HepG2 (cell line): ENCODE measurements around the gene SEBOX. TPM values are rescaled to one million over a fixed set of nuclear protein-coding genes. Genes with fewer than 3 reads are reported as not detected.
A peak's percentile ranks its signal among the peaks of the same experiment; 100 is the strongest.

Experiments used
- DMAP1 ChIP-seq: IDR thresholded peaks from 2 replicates; pipeline ENCODE4 v1.6.1; 2016
- FIP1L1 ChIP-seq: fragments of 200-400 bp; formaldehyde crosslinking; IDR thresholded peaks from 2 replicates; pipeline ENCODE4 v1.6.1; 2018; ENCODE audit warnings: low read depth, mild to moderate bottlenecking, low read length, moderate library complexity, borderline replicate concordance; ENCODE audit not compliant: insufficient read depth
- FOXA1 ChIP-seq, 2 experiments: fragments of 450-650 bp in 1 of 2; sonication (generic) in 1 of 2; formaldehyde crosslinking in 1 of 2; IDR thresholded peaks; 2 replicates each; pipeline versions ENCODE4 v1.4.0 to v1.6.1; 2016 to 2020; ENCODE audit warnings: missing genetic modification reagents in 1 of 2
- IKZF4 ChIP-seq: sonication (generic); formaldehyde crosslinking; IDR thresholded peaks from 2 replicates; pipeline ENCODE4 v1.5.1; 2020; ENCODE audit warnings: borderline replicate concordance, mild to moderate bottlenecking, low read depth, missing genetic modification reagents; ENCODE audit errors: not compliant biosample characterization
- MAZ ChIP-seq, 2 experiments: sonication (generic) in 1 of 2; formaldehyde crosslinking in 1 of 2; IDR thresholded peaks; 2 replicates each; pipeline versions ENCODE4 v1.5.0 to v1.6.1; 2012 to 2020; ENCODE audit warnings: low read depth in 2 of 2, mild to moderate bottlenecking in 2 of 2, borderline replicate concordance in 1 of 2, improper control_type of control experiment in 1 of 2, low read length in 1 of 2, missing genetic modification reagents in 1 of 2, moderate library complexity in 1 of 2
- MBD4 ChIP-seq: IDR thresholded peaks from 2 replicates; pipeline ENCODE4 v1.6.1; 2012; ENCODE audit warnings: low read length, inconsistent platforms, borderline replicate concordance
- NCOA2 ChIP-seq: sonication (generic); formaldehyde crosslinking; IDR thresholded peaks from 2 replicates; pipeline ENCODE4 v1.8.0; 2022; ENCODE audit warnings: inconsistent platforms
- NRL ChIP-seq: sonication (generic); formaldehyde crosslinking; IDR thresholded peaks from 2 replicates; pipeline ENCODE4 v1.5.0; 2020; ENCODE audit warnings: missing genetic modification reagents, mild to moderate bottlenecking, moderate library complexity, borderline replicate concordance
- PAWR ChIP-seq: sonication (generic); formaldehyde crosslinking; IDR thresholded peaks from 2 replicates; pipeline ENCODE4 v1.4.0; 2020; ENCODE audit warnings: missing genetic modification reagents, mild to moderate bottlenecking, borderline replicate concordance
- ZNF235 ChIP-seq: sonication (generic); formaldehyde crosslinking; IDR thresholded peaks from 2 replicates; pipeline ENCODE4 v1.8.1; 2023; ENCODE audit warnings: mild to moderate bottlenecking, missing genetic modification reagents, borderline replicate concordance
- ZNF660 ChIP-seq: sonication (generic); formaldehyde crosslinking; IDR thresholded peaks from 2 replicates; pipeline ENCODE4 v1.5.1; 2020; ENCODE audit warnings: mild to moderate bottlenecking, low read depth, missing genetic modification reagents, borderline replicate concordance
- ZNF788 ChIP-seq: sonication (generic); formaldehyde crosslinking; IDR thresholded peaks from 2 replicates; pipeline ENCODE4 v1.5.0; 2020; ENCODE audit warnings: mild to moderate bottlenecking, missing genetic modification reagents, borderline replicate concordance
- polyA plus RNA-seq, 8 experiments: library from polyadenylated mRNA; depleted of rRNA in 3 of 8; stranded (reverse) in 7 of 8; unstranded in 1 of 8; fragments of >200 nt; fragmentation: Illumina TruSeq in 4 of 8; extraction: Trizol in 4 of 8; gene quantifications; 2 replicates each; pipeline versions ENCODE4 v1.2.1 to v1.2.3, GENCODE V29; 2011 to 2016; ENCODE audit warnings: low read depth in 4 of 8, missing spikeins in 1 of 8, mixed read lengths in 1 of 8; ENCODE audit not compliant: insufficient read depth in 1 of 8
- total RNA-seq, 5 experiments: library from RNA; depleted of rRNA; stranded (reverse); fragments of >200 nt; fragmentation: Illumina TruSeq; extraction: Trizol; gene quantifications; 2 replicates each; pipeline ENCODE4 v1.2.3, GENCODE V29; 2016; ENCODE audit warnings: low read depth in 1 of 5
- TF ChIP-seq, protein P1 (sequence below): sonication (generic); formaldehyde crosslinking; IDR thresholded peaks from 2 replicates; pipeline ENCODE4 v1.8.1; 2023; ENCODE audit warnings: mild to moderate bottlenecking, missing genetic modification reagents
- TF ChIP-seq, protein P2 (sequence below): sonication (generic); formaldehyde crosslinking; IDR thresholded peaks from 2 replicates; pipeline ENCODE4 v1.4.0; 2020; ENCODE audit warnings: missing genetic modification reagents, borderline replicate concordance
- TF ChIP-seq, protein P3 (sequence below): sonication (generic); formaldehyde crosslinking; IDR thresholded peaks from 2 replicates; pipeline ENCODE4 v1.8.0; 2022; ENCODE audit warnings: missing genetic modification reagents, mild to moderate bottlenecking, moderate library complexity, borderline replicate concordance
- TF ChIP-seq, protein P4 (sequence below): sonication (generic); formaldehyde crosslinking; IDR thresholded peaks from 2 replicates; pipeline ENCODE4 v1.9.0; 2022; ENCODE audit warnings: low read depth, missing genetic modification reagents

The SEBOX gene
- total and polyA plus RNA-seq, 2 of the 13 experiments (the other 11 are each of a cell fraction or from before 2014, with no cell fraction given), result not detected

DNA sequence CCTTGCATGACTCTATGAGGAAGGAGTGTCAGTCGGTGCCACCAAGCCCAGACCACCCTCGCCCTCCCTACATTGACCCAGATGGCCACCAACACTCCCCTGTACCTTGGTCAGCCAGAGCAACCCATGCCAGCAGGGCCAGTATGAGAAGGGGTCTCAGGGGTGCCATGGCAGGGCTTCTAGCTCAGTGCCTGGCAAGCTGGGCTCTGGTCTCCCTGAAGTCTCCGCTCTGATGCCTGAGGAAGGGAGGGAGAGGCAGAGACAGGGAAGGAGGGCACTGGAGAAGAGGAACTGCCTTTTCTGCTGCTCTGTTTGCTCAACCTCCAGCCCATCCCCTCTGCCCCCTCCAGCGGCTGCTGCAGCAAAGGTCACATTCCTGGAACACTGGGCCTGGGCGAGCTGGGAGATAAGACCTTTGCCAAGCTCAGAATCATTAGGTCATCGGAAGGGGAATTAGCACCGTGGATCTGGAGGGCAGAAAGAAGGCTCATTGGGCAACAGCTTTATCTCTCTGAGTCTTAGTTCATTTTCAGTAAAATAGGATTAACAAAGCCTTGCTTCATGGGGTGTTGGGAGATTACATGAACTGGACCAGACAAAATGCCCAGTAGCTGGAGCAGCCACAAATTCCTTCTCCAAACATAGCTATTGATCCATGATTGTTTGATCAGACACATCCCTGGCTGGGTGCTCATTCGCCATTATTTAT, 5.2 kb upstream of the SEBOX start, which contains the start of gene VTN (continued):
- TF ChIP-seq ZNF235, result no peak
- no peak for TF ChIP-seq IKZF4 (CRISPR knock-in tag)
- peak; percentile 86; the same call in 1 of the 2 replicates for TF ChIP-seq ZNF788 (CRISPR knock-in tag)
- no peak for TF ChIP-seq PAWR (CRISPR knock-in tag)
- TF ChIP-seq NRL (CRISPR knock-in tag), result peak; percentile 76; the same call in 1 of the 2 replicates
- TF ChIP-seq ZNF660 (CRISPR knock-in tag), result no peak
- TF ChIP-seq, protein P1, sequence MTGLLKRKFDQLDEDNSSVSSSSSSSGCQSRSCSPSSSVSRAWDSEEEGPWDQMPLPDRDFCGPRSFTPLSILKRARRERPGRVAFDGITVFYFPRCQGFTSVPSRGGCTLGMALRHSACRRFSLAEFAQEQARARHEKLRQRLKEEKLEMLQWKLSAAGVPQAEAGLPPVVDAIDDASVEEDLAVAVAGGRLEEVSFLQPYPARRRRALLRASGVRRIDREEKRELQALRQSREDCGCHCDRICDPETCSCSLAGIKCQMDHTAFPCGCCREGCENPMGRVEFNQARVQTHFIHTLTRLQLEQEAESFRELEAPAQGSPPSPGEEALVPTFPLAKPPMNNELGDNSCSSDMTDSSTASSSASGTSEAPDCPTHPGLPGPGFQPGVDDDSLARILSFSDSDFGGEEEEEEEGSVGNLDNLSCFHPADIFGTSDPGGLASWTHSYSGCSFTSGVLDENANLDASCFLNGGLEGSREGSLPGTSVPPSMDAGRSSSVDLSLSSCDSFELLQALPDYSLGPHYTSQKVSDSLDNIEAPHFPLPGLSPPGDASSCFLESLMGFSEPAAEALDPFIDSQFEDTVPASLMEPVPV (CRISPR knock-in tag), result peak; percentile 10; the same call in 1 of the 2 replicates
- TF ChIP-seq, protein P2, sequence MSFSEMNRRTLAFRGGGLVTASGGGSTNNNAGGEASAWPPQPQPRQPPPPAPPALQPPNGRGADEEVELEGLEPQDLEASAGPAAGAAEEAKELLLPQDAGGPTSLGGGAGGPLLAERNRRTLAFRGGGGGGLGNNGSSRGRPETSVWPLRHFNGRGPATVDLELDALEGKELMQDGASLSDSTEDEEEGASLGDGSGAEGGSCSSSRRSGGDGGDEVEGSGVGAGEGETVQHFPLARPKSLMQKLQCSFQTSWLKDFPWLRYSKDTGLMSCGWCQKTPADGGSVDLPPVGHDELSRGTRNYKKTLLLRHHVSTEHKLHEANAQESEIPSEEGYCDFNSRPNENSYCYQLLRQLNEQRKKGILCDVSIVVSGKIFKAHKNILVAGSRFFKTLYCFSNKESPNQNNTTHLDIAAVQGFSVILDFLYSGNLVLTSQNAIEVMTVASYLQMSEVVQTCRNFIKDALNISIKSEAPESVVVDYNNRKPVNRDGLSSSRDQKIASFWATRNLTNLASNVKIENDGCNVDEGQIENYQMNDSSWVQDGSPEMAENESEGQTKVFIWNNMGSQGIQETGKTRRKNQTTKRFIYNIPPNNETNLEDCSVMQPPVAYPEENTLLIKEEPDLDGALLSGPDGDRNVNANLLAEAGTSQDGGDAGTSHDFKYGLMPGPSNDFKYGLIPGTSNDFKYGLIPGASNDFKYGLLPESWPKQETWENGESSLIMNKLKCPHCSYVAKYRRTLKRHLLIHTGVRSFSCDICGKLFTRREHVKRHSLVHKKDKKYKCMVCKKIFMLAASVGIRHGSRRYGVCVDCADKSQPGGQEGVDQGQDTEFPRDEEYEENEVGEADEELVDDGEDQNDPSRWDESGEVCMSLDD (CRISPR knock-in tag), result peak; percentile 84; the same call in 1 of the 2 replicates
- TF ChIP-seq FOXA1 (IDR thresholded peaks at IDR 0.05), result peak; percentile 52; the same call in 1 of the 2 replicates
- peak; percentile 80 for TF ChIP-seq FOXA1 (CRISPR knock-in tag; IDR thresholded peaks at IDR 0.05)
- TF ChIP-seq DMAP1 (CRISPR knock-in tag), result peak; percentile 53; the same call in 1 of the 2 replicates
- TF ChIP-seq MBD4, result no peak
- TF ChIP-seq NCOA2 (CRISPR knock-in tag), result peak; percentile 91
- peak; percentile 96 for TF ChIP-seq MAZ (IDR thresholded peaks at IDR 0.05; ENCODE audit: borderline replicate concordance, low read depth, low read length)
- TF ChIP-seq MAZ (CRISPR knock-in tag; IDR thresholded peaks at IDR 0.05; ENCODE audit: low read depth), result peak; percentile 86
- TF ChIP-seq FIP1L1, result no peak
- TF ChIP-seq, protein P3, sequence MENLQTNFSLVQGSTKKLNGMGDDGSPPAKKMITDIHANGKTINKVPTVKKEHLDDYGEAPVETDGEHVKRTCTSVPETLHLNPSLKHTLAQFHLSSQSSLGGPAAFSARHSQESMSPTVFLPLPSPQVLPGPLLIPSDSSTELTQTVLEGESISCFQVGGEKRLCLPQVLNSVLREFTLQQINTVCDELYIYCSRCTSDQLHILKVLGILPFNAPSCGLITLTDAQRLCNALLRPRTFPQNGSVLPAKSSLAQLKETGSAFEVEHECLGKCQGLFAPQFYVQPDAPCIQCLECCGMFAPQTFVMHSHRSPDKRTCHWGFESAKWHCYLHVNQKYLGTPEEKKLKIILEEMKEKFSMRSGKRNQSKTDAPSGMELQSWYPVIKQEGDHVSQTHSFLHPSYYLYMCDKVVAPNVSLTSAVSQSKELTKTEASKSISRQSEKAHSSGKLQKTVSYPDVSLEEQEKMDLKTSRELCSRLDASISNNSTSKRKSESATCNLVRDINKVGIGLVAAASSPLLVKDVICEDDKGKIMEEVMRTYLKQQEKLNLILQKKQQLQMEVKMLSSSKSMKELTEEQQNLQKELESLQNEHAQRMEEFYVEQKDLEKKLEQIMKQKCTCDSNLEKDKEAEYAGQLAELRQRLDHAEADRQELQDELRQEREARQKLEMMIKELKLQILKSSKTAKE (CRISPR knock-in tag), result peak; percentile 96
- TF ChIP-seq, protein P4, sequence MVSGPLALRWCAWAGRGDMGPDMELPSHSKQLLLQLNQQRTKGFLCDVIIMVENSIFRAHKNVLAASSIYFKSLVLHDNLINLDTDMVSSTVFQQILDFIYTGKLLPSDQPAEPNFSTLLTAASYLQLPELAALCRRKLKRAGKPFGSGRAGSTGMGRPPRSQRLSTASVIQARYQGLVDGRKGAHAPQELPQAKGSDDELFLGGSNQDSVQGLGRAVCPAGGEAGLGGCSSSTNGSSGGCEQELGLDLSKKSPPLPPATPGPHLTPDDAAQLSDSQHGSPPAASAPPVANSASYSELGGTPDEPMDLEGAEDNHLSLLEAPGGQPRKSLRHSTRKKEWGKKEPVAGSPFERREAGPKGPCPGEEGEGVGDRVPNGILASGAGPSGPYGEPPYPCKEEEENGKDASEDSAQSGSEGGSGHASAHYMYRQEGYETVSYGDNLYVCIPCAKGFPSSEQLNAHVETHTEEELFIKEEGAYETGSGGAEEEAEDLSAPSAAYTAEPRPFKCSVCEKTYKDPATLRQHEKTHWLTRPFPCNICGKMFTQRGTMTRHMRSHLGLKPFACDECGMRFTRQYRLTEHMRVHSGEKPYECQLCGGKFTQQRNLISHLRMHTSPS (CRISPR knock-in tag), result peak; percentile 95
